HepG2 (cell line): ENCODE results near the gene SLC48A1. TPM values are rescaled to one million over a fixed set of nuclear protein-coding genes. Genes with fewer than 3 reads are reported as not detected.

ENCODE experiments used
- ATAC-seq: fragments of 200-7000 bp; cut with Tn5 transposase; 3 replicates; pipeline ENCODE4 v1.9.1; 2020; ENCODE audit warnings: mild to moderate bottlenecking, moderate library complexity
- BruUV-seq: library from RNA; stranded (reverse); fragments of 400-500 nt; replicated peaks from 2 replicates; lab custom pipeline; 2021; lab: Mats Ljungman, UMichigan
- CTCF ChIA-PET: fragments of 300-600 bp; formaldehyde crosslinking; extraction: SDS; loops from one replicate; lab custom pipeline; 2021; ENCODE audit warnings: low total read pairs, inconsistent platforms, low intra/inter-chr PET ratio; lab: Yijun Ruan, JAX
- POLR2A ChIA-PET: fragments of 350-600 bp; sonication (Branson Sonifier 250); formaldehyde crosslinking; loops from one replicate; lab custom pipeline; 2020; ENCODE audit warnings: antibody characterized with exemption, inconsistent platforms; lab: Yijun Ruan, JAX
- DNase-seq: peaks from one replicate; pipeline ENCODE4 v3.0.0-alpha.2; 2015; ENCODE audit warnings: low spot score
- FAIRE-seq: peaks from 3 replicates; lab custom pipeline; 2011; peaks lifted over from hg19 to GRCh38; lab: Jason Lieb, UNC
- H2AFZ ChIP-seq: one replicate; pipeline ENCODE4 v1.6.1; 2011; ENCODE audit warnings: low read length, inconsistent platforms
- H3K27ac ChIP-seq: fragments of 300-600 bp; 3 replicates; pipeline ENCODE4 v1.8.0; 2011; ENCODE audit warnings: mixed run types, mild to moderate bottlenecking, mixed read lengths, low read length, inconsistent platforms; ENCODE audit not compliant: insufficient read depth; ENCODE audit errors: extremely low read length
- H3K27me3 ChIP-seq, 2 experiments: fragments of 200-600 bp in 1 of 2; 2 replicates in 1 of 2; 3 replicates in 1 of 2; pipeline versions ENCODE4 v1.6.0 to v1.8.0; 2011; ENCODE audit warnings: low read length in 2 of 2, mild to moderate bottlenecking in 2 of 2, moderate library complexity in 2 of 2, inconsistent platforms in 1 of 2; ENCODE audit not compliant: insufficient read depth in 2 of 2, control insufficient read depth in 1 of 2
- H3K36me3 ChIP-seq, 2 experiments: fragments of 200-600 bp in 1 of 2; replicated peaks in 1 of 2; 2 replicates in 1 of 2; 3 replicates in 1 of 2; pipeline versions ENCODE4 v1.5.1 to v1.8.0; 2011; ENCODE audit warnings: low read length in 2 of 2, inconsistent platforms in 1 of 2; ENCODE audit not compliant: insufficient read depth in 2 of 2, control insufficient read depth in 1 of 2
- H3K4me1 ChIP-seq: 2 replicates; pipeline ENCODE4 v1.5.1; 2012; ENCODE audit warnings: low read length, inconsistent platforms; ENCODE audit not compliant: insufficient read depth
- H3K4me2 ChIP-seq: 2 replicates; pipeline ENCODE4 v1.6.0; 2011; ENCODE audit warnings: low read depth, low read length, inconsistent platforms
- H3K4me3 ChIP-seq, 3 experiments: fragments of 200-600 bp in 1 of 3; sonication (generic), shearing (Covaris generic) in 1 of 3; replicated peaks in 1 of 3; 2 replicates each; pipeline ENCODE4 v1.5.1; 2011 to 2016; ENCODE audit warnings: low read length in 3 of 3, inconsistent platforms in 2 of 3, low read depth in 2 of 3, mild to moderate bottlenecking in 2 of 3, control low read depth in 1 of 3, mixed read lengths in 1 of 3; ENCODE audit not compliant: insufficient read depth in 1 of 3
- H3K79me2 ChIP-seq: one replicate; pipeline ENCODE4 v1.6.1; 2011; ENCODE audit warnings: low read length, inconsistent platforms; ENCODE audit not compliant: insufficient read depth
- H3K9ac ChIP-seq: 2 replicates; pipeline ENCODE4 v1.6.0; 2011; ENCODE audit warnings: mild to moderate bottlenecking, low read depth, low read length, inconsistent platforms; ENCODE audit not compliant: insufficient read depth
- H3K9me3 ChIP-seq: 2 replicates; pipeline ENCODE4 v1.5.1; 2012; ENCODE audit warnings: mild to moderate bottlenecking, low read length
- H4K20me1 ChIP-seq: 2 replicates; pipeline ENCODE4 v1.6.0; 2011; ENCODE audit warnings: inconsistent platforms, mild to moderate bottlenecking, low read length, moderate library complexity; ENCODE audit not compliant: insufficient read depth
- CENPT ChIP-seq: sonication (generic); formaldehyde crosslinking; IDR thresholded peaks from 2 replicates; pipeline ENCODE4 v1.8.0; 2022; ENCODE audit warnings: low read depth, mild to moderate bottlenecking, moderate library complexity, missing genetic modification reagents
- MTA3 ChIP-seq: sonication (generic); formaldehyde crosslinking; IDR thresholded peaks from 2 replicates; pipeline ENCODE4 v1.4.0; 2020; ENCODE audit warnings: missing genetic modification reagents
- MYC ChIP-seq: sonication (generic); formaldehyde crosslinking; IDR thresholded peaks from 2 replicates; pipeline ENCODE4 v1.9.0; 2021; ENCODE audit warnings: missing genetic modification reagents, borderline replicate concordance
- SMARCC2 ChIP-seq: fragments of 450-650 bp; IDR thresholded peaks from 2 replicates; pipeline ENCODE4 v1.6.1; 2017; ENCODE audit warnings: antibody characterized with exemption, mild to moderate bottlenecking
- ZFP90 ChIP-seq: sonication (generic); formaldehyde crosslinking; IDR thresholded peaks from 2 replicates; pipeline ENCODE4 v1.8.0; 2022; ENCODE audit warnings: missing genetic modification reagents, mild to moderate bottlenecking, inconsistent platforms, borderline replicate concordance
- ZNF224 ChIP-seq: sonication (generic); formaldehyde crosslinking; IDR thresholded peaks from 2 replicates; pipeline ENCODE4 v1.5.0; 2020; ENCODE audit warnings: mild to moderate bottlenecking, missing genetic modification reagents
- ZNF639 ChIP-seq: conservative IDR thresholded peaks from 2 replicates; pipeline ENCODE4 v1.6.1; 2018; ENCODE audit warnings: missing genetic modification reagents
- WGBS: methylation state at CpG from one replicate; pipeline ENCODE4 v1.1.6; 2017; ENCODE audit warnings: low lambda C conversion rate; 5-methylcytosine and 5-hydroxymethylcytosine counted together
- in situ Hi-C: cut with HindIII; loops from 2 replicates; pipeline ENCODE4 v1.10.0; 2017; ENCODE audit warnings: low pct_unique_long_range_greater_than_20kb; ENCODE audit not compliant: extremely low pct_ligation_motif_present
- intact Hi-C: fragments of 100-400 bp; cut with micrococcal nuclease; formaldehyde crosslinking; loops from one replicate; pipeline ENCODE4 v1.10.0; 2022; ENCODE audit not compliant: unreplicated experiment
- polyA plus RNA-seq, 8 experiments: library from polyadenylated mRNA; depleted of rRNA in 3 of 8; stranded (reverse) in 7 of 8; unstranded in 1 of 8; fragments of >200 nt; fragmentation: Illumina TruSeq in 4 of 8; extraction: Trizol in 4 of 8; gene quantifications; 2 replicates each; pipeline versions ENCODE4 v1.2.1 to v1.2.3, GENCODE V29; 2011 to 2016; ENCODE audit warnings: low read depth in 4 of 8, missing spikeins in 1 of 8, mixed read lengths in 1 of 8; ENCODE audit not compliant: insufficient read depth in 1 of 8
- total RNA-seq, 5 experiments: library from RNA; depleted of rRNA; stranded (reverse); fragments of >200 nt; fragmentation: Illumina TruSeq; extraction: Trizol; gene quantifications; 2 replicates each; pipeline ENCODE4 v1.2.3, GENCODE V29; 2016; ENCODE audit warnings: low read depth in 1 of 5

The SLC48A1 gene
- total and polyA plus RNA-seq, 2 of the 13 experiments (the other 11 are each of a cell fraction or from before 2014, with no cell fraction given), result 2.2 to 3.7 TPM

GRCh38 chr12:47791351-47791746 is 18.3 kb downstream of the SLC48A1 start (continued):
- TF ChIP-seq MTA3 (CRISPR knock-in tag) (no peak), ZNF224 (CRISPR knock-in tag) (no peak), CENPT (CRISPR knock-in tag) (no peak), ZFP90 (CRISPR knock-in tag) (no peak), ZNF639 (CRISPR knock-in tag) (no peak), SMARCC2 (no peak)
- TF ChIP-seq, all 625 proteins: peak for 0

- intact Hi-C loops, result no loop called here
- no peak for TF ChIP-seq MYC (CRISPR knock-in tag)
- TF ChIP-seq, all 625 proteins: peak for 0
- no peak overlapping the region for H2AFZ ChIP-seq
- DNase-seq, result no peak
- ChIA-PET CTCF (no interaction called here), POLR2A (no interaction called here)
- no peaks in the 10 kb centered on the region for H3K27me3 ChIP-seq
- ATAC-seq, result no peak
- WGBS, result 97% methylated on average over 9 of the region's 16 CpGs
- no peak overlapping the region for H3K4me2 ChIP-seq
- no peak overlapping the region for H3K9ac ChIP-seq
- no peaks in the 10 kb centered on the region for H3K4me1 ChIP-seq
- FAIRE-seq, result no peak
- H3K79me2 ChIP-seq, result no peaks in the 10 kb centered on the region
- no peak overlapping the region for H3K27ac ChIP-seq
- no peak overlapping the region for H3K4me3 ChIP-seq
- no peaks in the 10 kb centered on the region for H4K20me1 ChIP-seq
- BruUV-seq, result no TSS peak
- peaks cover 7 to 8% of the 10 kb centered on the region in 2 experiments; a peak in 2 of 5 replicates for H3K36me3 ChIP-seq
- H3K9me3 ChIP-seq, result no peaks in the 10 kb centered on the region
- in situ Hi-C loops, result no loop called here
These were observed 18.8 kb downstream of the SLC48A1 start for GRCh38 chr12:47791874-47792273.
